H9 (cell line): ENCODE data around the gene CKS1B. TPM values are rescaled to one million over a fixed set of nuclear protein-coding genes. Genes with fewer than 3 reads are reported as not detected.

Experiments used
- DNase-seq: peaks from one replicate; pipeline ENCODE4 v3.0.0-alpha.2; 2017
- H2AFZ ChIP-seq: one replicate; pipeline ENCODE4 v1.6.1; 2013; ENCODE audit warnings: mild to moderate bottlenecking, low read length, control low read depth, moderate library complexity
- H2AK5ac ChIP-seq: 2 replicates; pipeline ENCODE4 v1.6.1; 2013; ENCODE audit warnings: low read length, control low read depth, mixed read lengths; ENCODE audit not compliant: insufficient read length
- H2BK120ac ChIP-seq: one replicate; pipeline ENCODE4 v1.6.1; 2013; ENCODE audit warnings: low read depth, mild to moderate bottlenecking, low read length, control low read depth, inconsistent platforms; ENCODE audit not compliant: poor library complexity, severe bottlenecking
- H2BK12ac ChIP-seq: 2 replicates; pipeline ENCODE4 v1.6.1; 2013; ENCODE audit warnings: low read length, control low read depth, mixed read lengths, low read depth; ENCODE audit not compliant: insufficient read length
- H2BK15ac ChIP-seq: 2 replicates; pipeline ENCODE4 v1.6.1; 2013; ENCODE audit warnings: low read depth, low read length, control low read depth
- H2BK20ac ChIP-seq: one replicate; pipeline ENCODE4 v1.6.1; 2013; ENCODE audit warnings: low read depth, mild to moderate bottlenecking, low read length, control low read depth, inconsistent platforms; ENCODE audit not compliant: poor library complexity, severe bottlenecking
- H2BK5ac ChIP-seq: 2 replicates; pipeline ENCODE4 v1.6.1; 2013; ENCODE audit warnings: low read length, control low read depth, mixed read lengths; ENCODE audit not compliant: insufficient read length
- H3K14ac ChIP-seq: 2 replicates; pipeline ENCODE4 v1.6.1; 2013; ENCODE audit warnings: low read length, control low read depth; ENCODE audit not compliant: insufficient read depth
- H3K18ac ChIP-seq: 2 replicates; pipeline ENCODE4 v1.6.1; 2013; ENCODE audit warnings: low read depth, mild to moderate bottlenecking, mixed read lengths, low read length, control low read depth; ENCODE audit not compliant: insufficient read length
- H3K23ac ChIP-seq: 2 replicates; pipeline ENCODE4 v1.6.1; 2013; ENCODE audit warnings: low read length, control low read depth, mixed read lengths, low read depth; ENCODE audit not compliant: insufficient read length
- H3K23me2 ChIP-seq: 2 replicates; pipeline ENCODE4 v1.6.1; 2013; ENCODE audit warnings: low read depth, mild to moderate bottlenecking, mixed read lengths, low read length, control low read depth; ENCODE audit not compliant: insufficient read length, poor library complexity, severe bottlenecking
- H3K27ac ChIP-seq: 2 replicates; pipeline ENCODE4 v1.5.1; 2013; ENCODE audit warnings: low read length, control low read depth, mixed read lengths, low read depth; ENCODE audit not compliant: insufficient read length
- H3K27me3 ChIP-seq: 2 replicates; pipeline ENCODE4 v1.6.1; 2013; ENCODE audit warnings: low read length, control low read depth, inconsistent platforms; ENCODE audit not compliant: insufficient read depth
- H3K4ac ChIP-seq: 2 replicates; pipeline ENCODE4 v1.6.1; 2013; ENCODE audit warnings: low read depth, mild to moderate bottlenecking, control low read depth, inconsistent platforms, low read length, moderate library complexity
- H3K4me1 ChIP-seq: 2 replicates; pipeline ENCODE4 v1.6.1; 2013; ENCODE audit warnings: low read length, control low read depth, inconsistent platforms; ENCODE audit not compliant: insufficient read depth
- H3K4me2 ChIP-seq: 2 replicates; pipeline ENCODE4 v1.6.1; 2013; ENCODE audit warnings: low read length, control low read depth, mixed read lengths; ENCODE audit not compliant: insufficient read length, insufficient read depth
- H3K56ac ChIP-seq: 2 replicates; pipeline ENCODE4 v1.6.1; 2013; ENCODE audit warnings: low read depth, mild to moderate bottlenecking, mixed read lengths, low read length, control low read depth; ENCODE audit not compliant: insufficient read length
- H3K79me1 ChIP-seq: 2 replicates; pipeline ENCODE4 v1.6.1; 2013; ENCODE audit warnings: low read depth, mild to moderate bottlenecking, moderate library complexity, low read length, control low read depth, inconsistent platforms; ENCODE audit not compliant: insufficient read depth, poor library complexity, severe bottlenecking
- H3K79me2 ChIP-seq: 2 replicates; pipeline ENCODE4 v1.6.1; 2013; ENCODE audit warnings: low read length, control low read depth, inconsistent platforms; ENCODE audit not compliant: insufficient read depth
- H3K9ac ChIP-seq: 2 replicates; pipeline ENCODE4 v1.6.1; 2013; ENCODE audit warnings: low read length, control low read depth, mixed read lengths; ENCODE audit not compliant: insufficient read length; ENCODE audit errors: extremely low read depth
- H3K9me3 ChIP-seq: one replicate; pipeline ENCODE4 v1.6.1; 2013; ENCODE audit warnings: low read depth, low read length, inconsistent platforms; ENCODE audit not compliant: control insufficient read depth
- H3T11ph ChIP-seq: one replicate; pipeline ENCODE4 v1.6.1; 2013; ENCODE audit warnings: mild to moderate bottlenecking, low read length, control low read depth, inconsistent platforms
- H4K20me1 ChIP-seq: one replicate; pipeline ENCODE4 v1.6.1; 2013; ENCODE audit not compliant: control insufficient read depth, insufficient read length, insufficient read depth
- H4K5ac ChIP-seq: 2 replicates; pipeline ENCODE4 v1.6.1; 2013; ENCODE audit warnings: low read depth, mild to moderate bottlenecking, mixed read lengths, low read length, control low read depth; ENCODE audit not compliant: insufficient read length
- H4K8ac ChIP-seq: replicated peaks from 2 replicates; pipeline ENCODE4 v1.6.1; 2013; ENCODE audit warnings: low read length, control low read depth, mixed read lengths, low read depth; ENCODE audit not compliant: insufficient read length
- H4K91ac ChIP-seq: 2 replicates; pipeline ENCODE4 v1.6.1; 2013; ENCODE audit warnings: low read depth, mild to moderate bottlenecking, moderate library complexity, mixed read lengths, low read length, control low read depth; ENCODE audit not compliant: insufficient read length
- H3K27ac Mint-ChIP-seq, 3 experiments: 2 replicates in 2 of 3; 3 replicates in 1 of 3; pipeline ENCODE4 v1.8.0; 2020 to 2021; ENCODE audit warnings: mixed read lengths in 3 of 3, mild to moderate bottlenecking in 1 of 3, moderate library complexity in 1 of 3
- H3K27me3 Mint-ChIP-seq: 2 replicates; pipeline ENCODE4 v1.8.0; 2021; ENCODE audit warnings: low read depth, mild to moderate bottlenecking, moderate library complexity, mixed read lengths
- H3K36me3 Mint-ChIP-seq, 3 experiments: 2 replicates in 2 of 3; 3 replicates in 1 of 3; pipeline ENCODE4 v1.8.0; 2020 to 2021; ENCODE audit warnings: low read depth in 3 of 3, mixed read lengths in 3 of 3; ENCODE audit not compliant: insufficient read depth in 1 of 3
- H3K4me1 Mint-ChIP-seq, 2 experiments: 2 replicates each; pipeline ENCODE4 v1.8.0; 2020; ENCODE audit warnings: mixed read lengths in 2 of 2
- H3K4me3 Mint-ChIP-seq, 2 experiments: 2 replicates in 1 of 2; 3 replicates in 1 of 2; pipeline ENCODE4 v1.8.0; 2020 to 2021; ENCODE audit warnings: mild to moderate bottlenecking in 2 of 2, mixed read lengths in 2 of 2, moderate library complexity in 1 of 2
- H3K9me3 Mint-ChIP-seq, 2 experiments: 2 replicates in 1 of 2; 3 replicates in 1 of 2; pipeline ENCODE4 v1.8.0; 2020; ENCODE audit warnings: mild to moderate bottlenecking in 2 of 2, mixed read lengths in 2 of 2, moderate library complexity in 1 of 2
- WGBS: extraction: QIAGEN DNeasy Blood & Tissue Kit; methylation state at CpG from one replicate; pipeline ENCODE4 v1.1.7; 2013; ENCODE audit warnings: missing lambda C conversion rate, low lambda C conversion rate, mixed read lengths; ENCODE audit not compliant: insufficient read length; ENCODE audit errors: extremely low coverage; 5-methylcytosine and 5-hydroxymethylcytosine counted together
- total RNA-seq: library from RNA; stranded (reverse); gene quantifications from 2 replicates; pipeline ENCODE4 v1.2.1, GENCODE V29; 2021
- TF ChIP-seq, protein P1 (sequence below): fragments of 200-600 bp; sonication (generic); conservative IDR thresholded peaks from 3 replicates; pipeline ENCODE4 v1.8.0; 2021; ENCODE audit warnings: antibody characterized with exemption, mild to moderate bottlenecking

CKS1B gene
- total RNA-seq, 1 experiment from 2014 or later, result 279 TPM

DNA sequence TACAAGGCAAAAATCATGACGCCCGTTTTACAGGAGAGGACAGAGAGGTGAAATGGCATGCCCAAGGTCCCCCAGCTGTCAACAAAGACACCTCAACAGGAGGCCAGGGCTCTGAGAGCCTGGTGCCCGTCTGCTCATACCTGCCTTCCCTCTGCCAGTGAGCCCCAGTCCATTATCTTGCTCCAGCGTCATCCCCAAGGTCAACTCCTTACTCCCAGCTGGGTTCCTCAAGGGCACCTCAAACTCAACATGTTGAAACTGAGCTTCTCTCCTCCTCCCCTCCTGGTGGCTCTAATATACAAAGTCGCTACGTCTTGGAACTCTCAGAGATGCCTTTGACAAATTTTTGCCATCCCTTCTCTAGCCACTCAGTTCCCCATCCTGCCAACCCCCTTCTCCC lies 21.8 kb upstream of the CKS1B start:
- H3K9me3 ChIP-seq, result no peaks in the 10 kb centered on the region
- H2BK20ac ChIP-seq, result no peak overlapping the region
- H3K27me3 ChIP-seq, result no peaks in the 10 kb centered on the region
- H3T11ph ChIP-seq, result no peak overlapping the region
- no peak overlapping the region for H2AFZ ChIP-seq
- H3K27ac ChIP-seq, result no peak overlapping the region
- H3K79me2 ChIP-seq, result no peaks in the 10 kb centered on the region
- H3K79me1 ChIP-seq, result no peaks in the 10 kb centered on the region
- no peak overlapping the region for H3K23ac ChIP-seq
- H3K23me2 ChIP-seq, result peaks cover 16% of the 10 kb centered on the region
- TF ChIP-seq, protein P1, sequence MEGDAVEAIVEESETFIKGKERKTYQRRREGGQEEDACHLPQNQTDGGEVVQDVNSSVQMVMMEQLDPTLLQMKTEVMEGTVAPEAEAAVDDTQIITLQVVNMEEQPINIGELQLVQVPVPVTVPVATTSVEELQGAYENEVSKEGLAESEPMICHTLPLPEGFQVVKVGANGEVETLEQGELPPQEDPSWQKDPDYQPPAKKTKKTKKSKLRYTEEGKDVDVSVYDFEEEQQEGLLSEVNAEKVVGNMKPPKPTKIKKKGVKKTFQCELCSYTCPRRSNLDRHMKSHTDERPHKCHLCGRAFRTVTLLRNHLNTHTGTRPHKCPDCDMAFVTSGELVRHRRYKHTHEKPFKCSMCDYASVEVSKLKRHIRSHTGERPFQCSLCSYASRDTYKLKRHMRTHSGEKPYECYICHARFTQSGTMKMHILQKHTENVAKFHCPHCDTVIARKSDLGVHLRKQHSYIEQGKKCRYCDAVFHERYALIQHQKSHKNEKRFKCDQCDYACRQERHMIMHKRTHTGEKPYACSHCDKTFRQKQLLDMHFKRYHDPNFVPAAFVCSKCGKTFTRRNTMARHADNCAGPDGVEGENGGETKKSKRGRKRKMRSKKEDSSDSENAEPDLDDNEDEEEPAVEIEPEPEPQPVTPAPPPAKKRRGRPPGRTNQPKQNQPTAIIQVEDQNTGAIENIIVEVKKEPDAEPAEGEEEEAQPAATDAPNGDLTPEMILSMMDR, result no peak
- H3K56ac ChIP-seq, result no peak overlapping the region
- H4K5ac ChIP-seq, result no peak overlapping the region
- H2AK5ac ChIP-seq, result no peak overlapping the region
- H2BK12ac ChIP-seq, result no peak overlapping the region
- H3K4me1 Mint-ChIP-seq, result peaks cover 44 to 48% of the 10 kb centered on the region in 2 experiments
- H2BK120ac ChIP-seq, result no peak overlapping the region
- no peaks in the 10 kb centered on the region for H4K20me1 ChIP-seq
- H3K18ac ChIP-seq, result no peak overlapping the region
- H3K4me2 ChIP-seq, result no peak overlapping the region
- no peak overlapping the region for H2BK5ac ChIP-seq
- no CpG with 5 or more reads among the region's 6 CpGs for WGBS
- no peak overlapping the region for H4K8ac ChIP-seq
- no peaks in the 10 kb centered on the region for H3K9me3 Mint-ChIP-seq
- H4K91ac ChIP-seq, result no peak overlapping the region
- no peaks in the 10 kb centered on the region for H3K27me3 Mint-ChIP-seq
- no peak overlapping the region for H2BK15ac ChIP-seq
- peak overlapping the region in 2 of 3 experiments; percentile 7 to 59; a peak in 1 of 7 replicates for H3K27ac Mint-ChIP-seq
- no peak overlapping the region for H3K14ac ChIP-seq
- peaks cover 2 to 10% (median 9%) of the 10 kb centered on the region in 3 experiments; a peak in 6 of 7 replicates for H3K36me3 Mint-ChIP-seq
- no peak overlapping the region for H3K4me3 Mint-ChIP-seq
- DNase-seq, result no peak
- peaks cover 4% of the 10 kb centered on the region; the same call in 1 of the 2 replicates for H3K4me1 ChIP-seq
- no peak overlapping the region for H3K9ac ChIP-seq
- no peak overlapping the region for H3K4ac ChIP-seq
